ENCODE data around the gene DYNLT5. TPM values are rescaled to one million over a fixed set of nuclear protein-coding genes. Genes with fewer than 3 reads are reported as not detected.

DYNLT5 gene
- total and polyA plus RNA-seq, 7 donors = 0.21 to 3.9 (median 0.55) TPM

- WGBS, 3 donors = 83 to 91% (median 88%) methylated on average over 1 of the region's 1 CpG
- intact Hi-C loops (cut with DNase I) = no loop called here
- ATAC-seq (no peak), DNase-seq (no peak)
- Histone ChIP-seq H3K4me1 (no peaks in the 10 kb centered on the region), H3K27me3 (ENCODE audit: insufficient read depth in 3 of 3, low read length in 2 of 3) (no peaks in the 10 kb centered on the region), H3K27ac (no peak overlapping the region), H3K36me3 (ENCODE audit: insufficient read depth in 1 of 2, low read depth in 1 of 2) (no peaks in the 10 kb centered on the region), H3K9me3 (no peaks in the 10 kb centered on the region), H3K4me3 (no peak overlapping the region)
- TF ChIP-seq CTCF (IDR thresholded peaks at IDR 0.05) = no peak
Measured at GRCh38 chr1:66809245-66809644, 57.0 kb downstream of the DYNLT5 start.

GRCh38 chr1:66809736-66810326, 57.6 kb downstream of the DYNLT5 start:
- no peaks in the 10 kb centered on the region for H3K27me3 ChIP-seq (ENCODE audit: insufficient read depth in 3 of 3, low read length in 2 of 3)
- TF ChIP-seq CTCF (IDR thresholded peaks at IDR 0.05) = no peak
- H3K9me3 ChIP-seq = no peaks in the 10 kb centered on the region
- 55 to 76% (median 71%) methylated on average over 1 of the region's 1 CpG for WGBS, 3 donors
- ATAC-seq (no peak), DNase-seq (no peak)
- no peak overlapping the region for H3K4me3 ChIP-seq
- no peaks in the 10 kb centered on the region for H3K36me3 ChIP-seq (ENCODE audit: insufficient read depth in 1 of 2, low read depth in 1 of 2)
- intact Hi-C loops (cut with DNase I) = no loop called here
- no peaks in the 10 kb centered on the region for H3K4me1 ChIP-seq
- no peak overlapping the region for H3K27ac ChIP-seq

DNA sequence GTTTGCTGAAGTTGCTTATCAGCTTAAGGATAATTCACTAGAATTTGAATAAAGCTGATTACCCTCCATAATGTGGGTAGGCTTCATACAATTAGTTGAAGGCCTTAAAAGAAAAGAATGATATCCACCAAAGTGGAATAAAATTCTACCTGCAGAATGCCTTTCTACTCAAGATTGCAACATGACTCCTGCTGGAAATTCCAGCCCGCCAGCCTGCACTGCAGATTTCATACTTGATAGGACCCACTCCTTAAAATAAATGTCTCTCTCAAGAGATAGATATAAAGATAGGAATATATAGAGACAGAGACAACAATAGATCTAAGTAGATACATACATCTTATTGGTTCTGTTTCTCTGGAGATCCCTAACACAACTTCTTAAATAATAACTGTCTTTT, 72.5 kb downstream of the DYNLT5 start:
- no peak for TF ChIP-seq CTCF (IDR thresholded peaks at IDR 0.05)
- no peak overlapping the region for H3K27ac ChIP-seq
- WGBS, 3 donors = 90 to 94% (median 92%) methylated on average over 1 of the region's 1 CpG
- H3K4me3 ChIP-seq = no peak overlapping the region
- H3K9me3 ChIP-seq = no peaks in the 10 kb centered on the region
- no peaks in the 10 kb centered on the region for H3K36me3 ChIP-seq (ENCODE audit: insufficient read depth in 1 of 2, low read depth in 1 of 2)
- intact Hi-C loops (cut with DNase I) = loop anchor here in 1 of 2 donors (5.0 kb wide), 1 partner anchor 47 kb away; no protein-coding TSS in a partner anchor
- no peaks in the 10 kb centered on the region for H3K27me3 ChIP-seq (ENCODE audit: insufficient read depth in 3 of 3, low read length in 2 of 3)
- ATAC-seq = no peak
- H3K4me1 ChIP-seq = no peaks in the 10 kb centered on the region
- DNase-seq = no peak

Other genes with a start within 250 kb of the DYNLT5 start
- 1 to 10 TPM in 3 of 4 donors, under 1 TPM in 1; 0.74 to 3.7 (median 1.6) TPM for gene SGIP1, start 218.3 kb upstream of the DYNLT5 start, total RNA-seq
- 1 to 10 TPM in 2 of 3 donors, under 1 TPM in 1; 0.79 to 1.5 (median 1.0) TPM for gene SGIP1, start 218.3 kb upstream of the DYNLT5 start, polyA plus RNA-seq
- gene INSL5, start 48.8 kb downstream of the DYNLT5 start, total RNA-seq = not detected
- not detected for gene INSL5, start 48.8 kb downstream of the DYNLT5 start, polyA plus RNA-seq
- gene DNAI4, start 172.4 kb downstream of the DYNLT5 start, total RNA-seq = 1 to 10 TPM; 4.5 to 6.5 (median 5.3) TPM
- under 1 TPM; 0.18 to 0.43 (median 0.21) TPM for gene DNAI4, start 172.4 kb downstream of the DYNLT5 start, polyA plus RNA-seq
- 10 to 100 TPM; 12.9 to 18.9 (median 15.2) TPM for gene MIER1, start 172.5 kb downstream of the DYNLT5 start, total RNA-seq
- gene MIER1, start 172.5 kb downstream of the DYNLT5 start, polyA plus RNA-seq = 10 to 100 TPM in 2 of 3 donors, 1 to 10 TPM in 1; 6.4 to 13.1 (median 10.5) TPM

Measured in psoas muscle (tissue), 8 donors.